Progenitor cell of endocrine pancreas (in vitro differentiated cells): ENCODE results near the gene FTCD. TPM values are rescaled to one million over a fixed set of nuclear protein-coding genes. Genes with fewer than 3 reads are reported as not detected.
A peak's percentile ranks its signal among the peaks of the same experiment; 100 is the strongest.

Source experiments
- DNase-seq: peaks from one replicate; pipeline ENCODE4 v3.0.0; 2021; ENCODE audit warnings: low spot score; ENCODE audit not compliant: unreplicated experiment
- H3K27ac Mint-ChIP-seq: 2 replicates; pipeline ENCODE4 v1.8.0; 2021; ENCODE audit warnings: mild to moderate bottlenecking, moderate library complexity, mixed read lengths
- H3K27me3 Mint-ChIP-seq: 2 replicates; pipeline ENCODE4 v1.8.0; 2021; ENCODE audit warnings: mixed read lengths
- H3K36me3 Mint-ChIP-seq: 2 replicates; pipeline ENCODE4 v1.8.0; 2022; ENCODE audit warnings: mixed read lengths; ENCODE audit not compliant: insufficient read depth
- H3K4me1 Mint-ChIP-seq: 2 replicates; pipeline ENCODE4 v1.8.0; 2021; ENCODE audit warnings: low read depth, mixed read lengths
- H3K4me3 Mint-ChIP-seq: 2 replicates; pipeline ENCODE4 v1.8.0; 2021; ENCODE audit warnings: low read depth, mild to moderate bottlenecking, moderate library complexity, mixed read lengths
- H3K9me3 Mint-ChIP-seq: 2 replicates; pipeline ENCODE4 v1.8.0; 2021; ENCODE audit warnings: low read depth, mixed read lengths
- CTCF ChIP-seq: fragments of 200-600 bp; sonication (generic); IDR thresholded peaks from one replicate; pipeline ENCODE4 v1.5.0; 2021; ENCODE audit warnings: antibody characterized with exemption, mild to moderate bottlenecking; ENCODE audit not compliant: unreplicated experiment
- total RNA-seq: library from RNA; stranded (reverse); gene quantifications from 2 replicates; pipeline ENCODE4 v1.2.1, GENCODE V29; 2021

Gene FTCD
- total RNA-seq, 1 donor from 2014 or later: 49.3 TPM

GRCh38 chr21:46189213-46189958 lies 34.0 kb upstream of the FTCD start:
- H3K27ac Mint-ChIP-seq: peak overlapping the region; percentile 82
- H3K9me3 Mint-ChIP-seq: no peaks in the 10 kb centered on the region
- no peak overlapping the region for H3K4me3 Mint-ChIP-seq
- no peak for DNase-seq
- peaks cover 2% of the 10 kb centered on the region for H3K4me1 Mint-ChIP-seq
- H3K27me3 Mint-ChIP-seq: no peaks in the 10 kb centered on the region
- no peak for TF ChIP-seq CTCF
- peaks cover 10% of the 10 kb centered on the region for H3K36me3 Mint-ChIP-seq

GRCh38 chr21:46188226-46189212 lies 33.1 kb upstream of the FTCD start:
- no peaks in the 10 kb centered on the region for H3K27me3 Mint-ChIP-seq
- DNase-seq: no peak
- no peak for TF ChIP-seq CTCF
- peaks cover 5% of the 10 kb centered on the region for H3K36me3 Mint-ChIP-seq
- peak overlapping the region; percentile 82 for H3K27ac Mint-ChIP-seq
- no peak overlapping the region for H3K4me3 Mint-ChIP-seq
- peaks cover 2% of the 10 kb centered on the region for H3K4me1 Mint-ChIP-seq
- H3K9me3 Mint-ChIP-seq: no peaks in the 10 kb centered on the region

GRCh38 chr21:46187814-46188213 lies 32.4 kb upstream of the FTCD start:
- no peak for TF ChIP-seq CTCF
- no peak overlapping the region for H3K27ac Mint-ChIP-seq
- peaks cover 4% of the 10 kb centered on the region for H3K4me1 Mint-ChIP-seq
- H3K9me3 Mint-ChIP-seq: no peaks in the 10 kb centered on the region
- H3K36me3 Mint-ChIP-seq: peaks cover 3% of the 10 kb centered on the region
- DNase-seq: no peak
- H3K27me3 Mint-ChIP-seq: no peaks in the 10 kb centered on the region
- H3K4me3 Mint-ChIP-seq: no peak overlapping the region

- Mint-ChIP-seq H3K4me3 (no peak overlapping the region), H3K27ac (no peak overlapping the region), H3K9me3 (no peaks in the 10 kb centered on the region), H3K36me3 (peaks cover 3% of the 10 kb centered on the region), H3K4me1 (peaks cover 4% of the 10 kb centered on the region), H3K27me3 (no peaks in the 10 kb centered on the region)
- DNase-seq: no peak
- no peak for TF ChIP-seq CTCF
These were observed 31.9 kb upstream of the FTCD start for GRCh38 chr21:46187261-46187660.

- DNase-seq: no peak
- no peaks in the 10 kb centered on the region for H3K27me3 Mint-ChIP-seq
- peaks cover 4% of the 10 kb centered on the region for H3K4me1 Mint-ChIP-seq
- TF ChIP-seq CTCF: no peak
- H3K4me3 Mint-ChIP-seq: peak overlapping the region; percentile 88
- H3K9me3 Mint-ChIP-seq: no peaks in the 10 kb centered on the region
- no peak overlapping the region for H3K27ac Mint-ChIP-seq
- H3K36me3 Mint-ChIP-seq: peaks cover 3% of the 10 kb centered on the region
These were observed 30.3 kb upstream of the FTCD start for GRCh38 chr21:46185716-46186115.
